GM12891 (cell line): Measurements from ENCODE around the gene MCTP1.

Experiments
- DNase-seq: peaks from one replicate; pipeline ENCODE4 v3.0.0; 2011; ENCODE audit warnings: low spot score; ENCODE audit not compliant: insufficient read length
- FAIRE-seq: peaks from 2 replicates; lab custom pipeline; 2011; peaks lifted over from hg19 to GRCh38; lab: Jason Lieb, UNC
- PAX5 ChIP-seq: IDR thresholded peaks from 2 replicates; pipeline ENCODE4 v1.6.1; 2011; ENCODE audit warnings: low read length, moderate library complexity, mild to moderate bottlenecking; ENCODE audit not compliant: insufficient read depth, severe bottlenecking
- POLR2A ChIP-seq: IDR thresholded peaks from 2 replicates; pipeline ENCODE4 v1.6.1; 2011; ENCODE audit warnings: low read depth, low read length, control low read depth
- POLR2AphosphoS5 ChIP-seq: IDR thresholded peaks from 2 replicates; pipeline ENCODE4 v1.6.1; 2011; ENCODE audit warnings: low read depth, low read length, control low read depth
- POU2F2 ChIP-seq: IDR thresholded peaks from 2 replicates; pipeline ENCODE4 v1.6.1; 2011; ENCODE audit warnings: low read depth, mild to moderate bottlenecking, control low read depth, low read length, moderate library complexity
- SPI1 ChIP-seq: IDR thresholded peaks from 2 replicates; pipeline ENCODE4 v1.6.1; 2011; ENCODE audit warnings: low read depth, low read length, control low read depth
- TAF1 ChIP-seq: IDR thresholded peaks from 2 replicates; pipeline ENCODE4 v1.6.1; 2011; ENCODE audit warnings: low read depth, low read length, control low read depth

MCTP1 gene

GRCh38 chr5:94884311-94884710 lies 400.6 kb downstream of the MCTP1 start:
- no peak for TF ChIP-seq POLR2AphosphoS5
- no peak for TF ChIP-seq SPI1
- TF ChIP-seq POLR2A = no peak
- no peak for TF ChIP-seq PAX5
- TF ChIP-seq TAF1 = no peak
- TF ChIP-seq POU2F2 = no peak
- FAIRE-seq = no peak
- DNase-seq = no peak

GRCh38 chr5:94872526-94872925 lies 412.4 kb downstream of the MCTP1 start:
- no peak for DNase-seq
- no peak for FAIRE-seq
- no peak for TF ChIP-seq POLR2AphosphoS5
- TF ChIP-seq SPI1 = no peak

GRCh38 chr5:94870511-94871183 lies 414.2 kb downstream of the MCTP1 start:
- DNase-seq = no peak
- no peak for FAIRE-seq
- TF ChIP-seq POLR2AphosphoS5 (no peak), SPI1 (no peak), POU2F2 (no peak), TAF1 (no peak), POLR2A (no peak), PAX5 (no peak)

GRCh38 chr5:94869921-94870320 lies 415.0 kb downstream of the MCTP1 start:
- no peak for DNase-seq
- TF ChIP-seq POU2F2 (no peak), SPI1 (no peak)
- FAIRE-seq = no peak

GRCh38 chr5:94863951-94864350 lies 420.9 kb downstream of the MCTP1 start:
- TF ChIP-seq TAF1 = no peak
- no peak for TF ChIP-seq POU2F2
- TF ChIP-seq SPI1 = no peak
- no peak for TF ChIP-seq PAX5
- no peak for TF ChIP-seq POLR2AphosphoS5
- no peak for TF ChIP-seq POLR2A
- DNase-seq (no peak), FAIRE-seq (no peak)

GRCh38 chr5:94857111-94857510 lies 427.8 kb downstream of the MCTP1 start:
- FAIRE-seq = no peak
- no peak for DNase-seq
- TF ChIP-seq TAF1 = no peak
- TF ChIP-seq SPI1 = no peak
- TF ChIP-seq POLR2AphosphoS5 = no peak
- TF ChIP-seq PAX5 = no peak

GRCh38 chr5:94856257-94856800 lies 428.6 kb downstream of the MCTP1 start:
- no peak for DNase-seq

GRCh38 chr5:94855543-94855942 lies 429.4 kb downstream of the MCTP1 start:
- TF ChIP-seq POU2F2 (no peak), SPI1 (no peak), TAF1 (no peak), POLR2AphosphoS5 (no peak)
- DNase-seq (no peak), FAIRE-seq (no peak)

More at GRCh38 chr5:94856257-94856800, 428.6 kb downstream of the MCTP1 start:
- FAIRE-seq = no peak
- no peak for TF ChIP-seq POLR2A
- TF ChIP-seq SPI1 = no peak
- no peak for TF ChIP-seq POU2F2
- TF ChIP-seq POLR2AphosphoS5 = no peak
- TF ChIP-seq TAF1 = no peak
- no peak for TF ChIP-seq PAX5

- DNase-seq (no peak), FAIRE-seq (no peak)
- TF ChIP-seq SPI1 (no peak), POLR2A (no peak), PAX5 (no peak), POLR2AphosphoS5 (no peak), TAF1 (no peak), POU2F2 (no peak)
These were observed 431.8 kb downstream of the MCTP1 start for GRCh38 chr5:94853120-94853519.

GRCh38 chr5:94850960-94851359 lies 433.9 kb downstream of the MCTP1 start:
- FAIRE-seq = no peak
- TF ChIP-seq TAF1 (no peak), POLR2A (no peak), SPI1 (no peak), POLR2AphosphoS5 (no peak), PAX5 (no peak), POU2F2 (no peak)
- no peak for DNase-seq
